ENCODE measurements around the gene TOLLIP.

TOLLIP gene

DNA sequence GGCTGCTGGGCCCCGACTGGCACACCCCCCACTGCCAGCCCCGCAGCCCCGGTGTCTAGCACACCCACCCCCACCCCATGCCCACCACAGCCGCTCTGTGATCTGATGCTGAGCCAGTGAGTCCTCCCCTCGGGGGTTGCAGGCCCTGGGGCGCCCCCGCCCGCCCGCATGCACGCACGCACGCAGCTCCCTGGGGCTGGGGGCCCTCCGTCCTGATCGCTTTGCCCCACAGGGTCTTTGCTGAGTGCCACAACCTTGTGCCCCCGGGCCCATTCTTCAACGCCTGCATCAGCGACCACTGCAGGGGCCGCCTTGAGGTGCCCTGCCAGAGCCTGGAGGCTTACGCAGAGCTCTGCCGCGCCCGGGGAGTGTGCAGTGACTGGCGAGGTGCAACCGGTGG is 54.3 kb downstream of the TOLLIP start:
- Histone ChIP-seq H3K36me3 (ENCODE audit: control insufficient read depth, low read length) (no peaks in the 10 kb centered on the region), H3K79me2 (ENCODE audit: control insufficient read depth, low read length) (no peaks in the 10 kb centered on the region)

DNA sequence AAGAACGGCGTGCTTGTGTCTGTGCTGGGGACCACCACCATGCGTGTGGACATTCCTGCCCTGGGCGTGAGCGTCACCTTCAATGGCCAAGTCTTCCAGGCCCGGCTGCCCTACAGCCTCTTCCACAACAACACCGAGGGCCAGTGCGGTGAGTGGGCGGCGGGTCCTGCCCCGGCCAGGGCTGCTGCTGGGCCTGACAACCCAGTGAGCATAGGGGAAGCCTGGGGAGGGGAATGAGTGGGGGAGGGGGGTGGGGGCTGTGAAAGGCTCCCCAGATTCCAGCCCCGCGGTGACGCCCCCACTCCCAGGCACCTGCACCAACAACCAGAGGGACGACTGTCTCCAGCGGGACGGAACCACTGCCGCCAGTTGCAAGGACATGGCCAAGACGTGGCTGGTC is 54.7 kb downstream of the TOLLIP start:
- H3K9me3 ChIP-seq (ENCODE audit: control insufficient read depth, insufficient read depth, low read length): peaks cover 22% of the 10 kb centered on the region

More for the DNA sequence above, 54.3 kb downstream of the TOLLIP start:
- H3K9me3 ChIP-seq (ENCODE audit: control insufficient read depth, insufficient read depth, low read length): peaks cover 22% of the 10 kb centered on the region
- no peaks in the 10 kb centered on the region for H3F3A ChIP-seq (ENCODE audit: control insufficient read depth, insufficient read depth)
- no peak overlapping the region for H3K27ac ChIP-seq (ENCODE audit: low read depth, low read length)
- H3K27me3 ChIP-seq (ENCODE audit: control insufficient read depth, low read length): no peaks in the 10 kb centered on the region
- H3K4me1 ChIP-seq (ENCODE audit: control insufficient read depth, low read length): no peaks in the 10 kb centered on the region
- no peak overlapping the region for H3K4me2 ChIP-seq (ENCODE audit: low read length)
- no peaks in the 10 kb centered on the region for H4K20me1 ChIP-seq (ENCODE audit: control insufficient read depth, insufficient read depth, low read depth, low read length)
- H3K4me3 ChIP-seq (ENCODE audit: low read length): no peak overlapping the region
- no peak for TF ChIP-seq EZH2phosphoT487 (IDR thresholded peaks at IDR 0.05; ENCODE audit: borderline replicate concordance, low read length)
- TF ChIP-seq, protein P1, sequence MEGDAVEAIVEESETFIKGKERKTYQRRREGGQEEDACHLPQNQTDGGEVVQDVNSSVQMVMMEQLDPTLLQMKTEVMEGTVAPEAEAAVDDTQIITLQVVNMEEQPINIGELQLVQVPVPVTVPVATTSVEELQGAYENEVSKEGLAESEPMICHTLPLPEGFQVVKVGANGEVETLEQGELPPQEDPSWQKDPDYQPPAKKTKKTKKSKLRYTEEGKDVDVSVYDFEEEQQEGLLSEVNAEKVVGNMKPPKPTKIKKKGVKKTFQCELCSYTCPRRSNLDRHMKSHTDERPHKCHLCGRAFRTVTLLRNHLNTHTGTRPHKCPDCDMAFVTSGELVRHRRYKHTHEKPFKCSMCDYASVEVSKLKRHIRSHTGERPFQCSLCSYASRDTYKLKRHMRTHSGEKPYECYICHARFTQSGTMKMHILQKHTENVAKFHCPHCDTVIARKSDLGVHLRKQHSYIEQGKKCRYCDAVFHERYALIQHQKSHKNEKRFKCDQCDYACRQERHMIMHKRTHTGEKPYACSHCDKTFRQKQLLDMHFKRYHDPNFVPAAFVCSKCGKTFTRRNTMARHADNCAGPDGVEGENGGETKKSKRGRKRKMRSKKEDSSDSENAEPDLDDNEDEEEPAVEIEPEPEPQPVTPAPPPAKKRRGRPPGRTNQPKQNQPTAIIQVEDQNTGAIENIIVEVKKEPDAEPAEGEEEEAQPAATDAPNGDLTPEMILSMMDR (IDR thresholded peaks at IDR 0.05; ENCODE audit: low read depth, low read length, poor library complexity, severe bottlenecking): no peak
- no peaks in the 10 kb centered on the region for H3K9me2 ChIP-seq (replicated peaks; ENCODE audit: control insufficient read depth, low read length)

DNA sequence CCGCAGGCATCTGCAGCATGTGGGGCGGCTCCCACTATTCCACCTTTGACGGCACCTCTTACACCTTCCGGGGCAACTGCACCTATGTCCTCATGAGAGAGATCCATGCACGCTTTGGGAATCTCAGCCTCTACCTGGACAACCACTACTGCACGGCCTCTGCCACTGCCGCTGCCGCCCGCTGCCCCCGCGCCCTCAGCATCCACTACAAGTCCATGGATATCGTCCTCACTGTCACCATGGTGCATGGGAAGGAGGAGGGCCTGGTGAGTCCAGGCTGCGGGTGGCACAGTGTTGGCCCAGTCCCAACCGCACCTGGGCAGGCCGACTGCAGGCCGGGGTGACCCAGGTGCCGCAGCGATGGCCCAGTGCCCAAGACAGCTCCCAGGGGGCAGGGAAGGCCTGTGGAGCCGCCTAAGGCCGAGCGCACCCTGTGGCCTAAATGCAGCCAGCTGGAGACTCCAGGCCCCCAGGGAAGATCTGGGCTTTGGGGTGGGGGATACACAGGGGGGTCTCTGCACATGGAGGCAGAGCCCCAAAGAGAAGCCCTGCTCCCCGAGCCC is 55.3 kb downstream of the TOLLIP start:
- H3K36me3 ChIP-seq (ENCODE audit: control insufficient read depth, low read length): no peaks in the 10 kb centered on the region
- H3K9me3 ChIP-seq (ENCODE audit: control insufficient read depth, insufficient read depth, low read length): peaks cover 22% of the 10 kb centered on the region
- no peaks in the 10 kb centered on the region for H3K9me2 ChIP-seq (replicated peaks; ENCODE audit: control insufficient read depth, low read length)
- H3K79me2 ChIP-seq (ENCODE audit: control insufficient read depth, low read length): no peaks in the 10 kb centered on the region
- H3K4me3 ChIP-seq (ENCODE audit: low read length): no peak overlapping the region
- H3K4me1 ChIP-seq (ENCODE audit: control insufficient read depth, low read length): no peaks in the 10 kb centered on the region
- TF ChIP-seq EZH2phosphoT487 (IDR thresholded peaks at IDR 0.05; ENCODE audit: borderline replicate concordance, low read length): no peak
- TF ChIP-seq, protein P1 (IDR thresholded peaks at IDR 0.05; ENCODE audit: low read depth, low read length, poor library complexity, severe bottlenecking): no peak
- no peak overlapping the region for H3K27ac ChIP-seq (ENCODE audit: low read depth, low read length)
- no peaks in the 10 kb centered on the region for H3K27me3 ChIP-seq (ENCODE audit: control insufficient read depth, low read length)
- no peaks in the 10 kb centered on the region for H4K20me1 ChIP-seq (ENCODE audit: control insufficient read depth, insufficient read depth, low read depth, low read length)
- no peaks in the 10 kb centered on the region for H3F3A ChIP-seq (ENCODE audit: control insufficient read depth, insufficient read depth)
- no peak overlapping the region for H3K4me2 ChIP-seq (ENCODE audit: low read length)

More for the DNA sequence above, 54.7 kb downstream of the TOLLIP start:
- TF ChIP-seq, protein P1 (IDR thresholded peaks at IDR 0.05; ENCODE audit: low read depth, low read length, poor library complexity, severe bottlenecking): no peak
- no peak for TF ChIP-seq EZH2phosphoT487 (IDR thresholded peaks at IDR 0.05; ENCODE audit: borderline replicate concordance, low read length)
- Histone ChIP-seq H3K4me1 (ENCODE audit: control insufficient read depth, low read length) (no peaks in the 10 kb centered on the region), H3F3A (ENCODE audit: control insufficient read depth, insufficient read depth) (no peaks in the 10 kb centered on the region), H3K4me3 (ENCODE audit: low read length) (no peak overlapping the region), H4K20me1 (ENCODE audit: control insufficient read depth, insufficient read depth, low read depth, low read length) (no peaks in the 10 kb centered on the region), H3K79me2 (ENCODE audit: control insufficient read depth, low read length) (no peaks in the 10 kb centered on the region), H3K27ac (ENCODE audit: low read depth, low read length) (no peak overlapping the region), H3K9me2 (replicated peaks; ENCODE audit: control insufficient read depth, low read length) (no peaks in the 10 kb centered on the region), H3K27me3 (ENCODE audit: control insufficient read depth, low read length) (no peaks in the 10 kb centered on the region), H3K4me2 (ENCODE audit: low read length) (no peak overlapping the region), H3K36me3 (ENCODE audit: control insufficient read depth, low read length) (no peaks in the 10 kb centered on the region)

All from DOHH2 (cell line).